Tibial nerve (tissue), 4 donors: ENCODE results near the gene MMP25.

Source experiments
- EP300 ChIP-seq, 2 donors: sonication (generic); formaldehyde crosslinking; IDR thresholded peaks; one replicate each; pipeline ENCODE4 v1.6.1; 2017; ENCODE audit warnings: antibody characterized with exemption in 2 of 2, mild to moderate bottlenecking in 1 of 2
- POLR2A ChIP-seq, 2 donors: fragments of 450-650 bp; IDR thresholded peaks; one replicate each; pipeline ENCODE4 v1.6.1; 2017; ENCODE audit warnings: antibody characterized with exemption in 2 of 2, mild to moderate bottlenecking in 2 of 2, moderate library complexity in 2 of 2
- TF ChIP-seq, protein P1 (sequence below), 5 experiments: fragments of 200-600 bp in 3 of 5; fragments of 450-650 bp in 2 of 5; sonication (generic) in 3 of 5; IDR thresholded peaks; one replicate each; pipeline ENCODE4 v1.5.1; 2016 to 2019; ENCODE audit warnings: antibody characterized with exemption in 5 of 5, mild to moderate bottlenecking in 3 of 5, moderate library complexity in 2 of 5

DNA sequence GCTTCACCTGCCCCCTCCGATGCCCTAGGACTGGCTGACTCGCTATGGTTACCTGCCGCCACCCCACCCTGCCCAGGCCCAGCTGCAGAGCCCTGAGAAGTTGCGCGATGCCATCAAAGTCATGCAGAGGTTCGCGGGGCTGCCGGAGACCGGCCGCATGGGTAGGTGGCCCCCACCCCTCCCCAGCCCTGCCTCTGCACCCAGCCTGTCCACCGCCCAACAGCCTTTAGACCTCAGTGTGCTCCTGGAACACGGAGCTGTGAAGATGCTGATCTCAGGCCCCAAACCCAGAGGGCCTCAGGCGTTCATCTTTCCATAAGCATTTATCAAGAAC lies 993 bp downstream of the MMP25 start:
- TF ChIP-seq, protein P1, sequence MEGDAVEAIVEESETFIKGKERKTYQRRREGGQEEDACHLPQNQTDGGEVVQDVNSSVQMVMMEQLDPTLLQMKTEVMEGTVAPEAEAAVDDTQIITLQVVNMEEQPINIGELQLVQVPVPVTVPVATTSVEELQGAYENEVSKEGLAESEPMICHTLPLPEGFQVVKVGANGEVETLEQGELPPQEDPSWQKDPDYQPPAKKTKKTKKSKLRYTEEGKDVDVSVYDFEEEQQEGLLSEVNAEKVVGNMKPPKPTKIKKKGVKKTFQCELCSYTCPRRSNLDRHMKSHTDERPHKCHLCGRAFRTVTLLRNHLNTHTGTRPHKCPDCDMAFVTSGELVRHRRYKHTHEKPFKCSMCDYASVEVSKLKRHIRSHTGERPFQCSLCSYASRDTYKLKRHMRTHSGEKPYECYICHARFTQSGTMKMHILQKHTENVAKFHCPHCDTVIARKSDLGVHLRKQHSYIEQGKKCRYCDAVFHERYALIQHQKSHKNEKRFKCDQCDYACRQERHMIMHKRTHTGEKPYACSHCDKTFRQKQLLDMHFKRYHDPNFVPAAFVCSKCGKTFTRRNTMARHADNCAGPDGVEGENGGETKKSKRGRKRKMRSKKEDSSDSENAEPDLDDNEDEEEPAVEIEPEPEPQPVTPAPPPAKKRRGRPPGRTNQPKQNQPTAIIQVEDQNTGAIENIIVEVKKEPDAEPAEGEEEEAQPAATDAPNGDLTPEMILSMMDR (IDR thresholded peaks at IDR 0.05): no peak
- TF ChIP-seq POLR2A (IDR thresholded peaks at IDR 0.05): no peak
- TF ChIP-seq EP300 (IDR thresholded peaks at IDR 0.05): no peak
